ENCODE results near the gene CHCHD5.

CHCHD5 gene

DNA sequence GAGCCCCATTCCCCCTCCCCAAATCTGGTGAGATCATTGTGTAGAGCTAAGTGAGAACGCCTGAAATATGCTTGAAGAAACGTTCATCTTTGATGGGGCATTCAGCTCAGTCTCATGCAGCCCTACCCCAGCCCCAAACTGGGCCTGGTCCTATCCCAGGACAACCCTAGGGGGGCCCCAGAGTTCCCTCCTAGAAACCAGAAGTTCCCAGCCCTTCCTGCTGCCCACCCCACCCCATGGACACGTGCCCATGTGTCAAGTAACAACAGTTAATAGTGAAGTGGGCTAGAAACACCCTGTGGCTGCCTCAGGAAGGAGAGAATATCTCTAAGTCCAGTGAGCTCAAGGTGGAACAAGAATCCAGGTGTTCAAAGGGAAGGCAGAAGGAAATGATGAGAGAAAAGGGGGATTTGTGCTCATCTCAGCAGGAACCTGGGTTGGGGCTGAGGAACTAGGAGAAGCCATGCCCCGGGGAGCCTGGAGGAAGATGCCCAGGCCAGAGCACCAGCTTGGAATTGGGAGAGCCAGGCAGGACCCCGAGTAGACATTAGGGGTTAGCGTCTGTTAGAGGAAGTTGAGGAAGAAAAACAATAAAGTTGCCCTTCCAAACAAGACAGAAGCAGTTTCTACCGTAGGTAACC is 41.2 kb downstream of the CHCHD5 start:
- DNase-seq: no peak

DNA sequence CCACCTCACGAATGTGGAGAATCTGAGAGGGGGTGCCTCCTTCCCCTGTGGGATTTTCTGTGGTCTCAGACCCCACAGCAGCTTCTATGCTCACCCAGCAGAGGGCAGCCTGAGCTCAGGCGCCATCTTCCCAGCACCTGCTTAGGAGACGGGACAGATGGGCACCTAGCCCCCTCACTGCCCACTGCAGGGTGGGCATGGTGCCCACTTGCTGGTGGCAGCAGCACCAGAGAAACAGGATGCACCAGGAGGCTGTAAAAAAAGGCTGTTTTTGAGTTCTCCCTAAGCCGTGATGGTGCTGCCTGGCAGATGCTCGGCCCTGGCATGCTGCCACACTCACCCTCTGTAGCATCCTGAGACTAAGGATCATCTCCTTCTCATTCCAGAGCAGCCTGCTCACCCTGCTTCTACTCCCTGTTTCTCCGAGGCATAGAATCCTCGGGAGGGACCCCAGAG is 42.2 kb downstream of the CHCHD5 start:
- DNase-seq: peak; percentile 82

DNA sequence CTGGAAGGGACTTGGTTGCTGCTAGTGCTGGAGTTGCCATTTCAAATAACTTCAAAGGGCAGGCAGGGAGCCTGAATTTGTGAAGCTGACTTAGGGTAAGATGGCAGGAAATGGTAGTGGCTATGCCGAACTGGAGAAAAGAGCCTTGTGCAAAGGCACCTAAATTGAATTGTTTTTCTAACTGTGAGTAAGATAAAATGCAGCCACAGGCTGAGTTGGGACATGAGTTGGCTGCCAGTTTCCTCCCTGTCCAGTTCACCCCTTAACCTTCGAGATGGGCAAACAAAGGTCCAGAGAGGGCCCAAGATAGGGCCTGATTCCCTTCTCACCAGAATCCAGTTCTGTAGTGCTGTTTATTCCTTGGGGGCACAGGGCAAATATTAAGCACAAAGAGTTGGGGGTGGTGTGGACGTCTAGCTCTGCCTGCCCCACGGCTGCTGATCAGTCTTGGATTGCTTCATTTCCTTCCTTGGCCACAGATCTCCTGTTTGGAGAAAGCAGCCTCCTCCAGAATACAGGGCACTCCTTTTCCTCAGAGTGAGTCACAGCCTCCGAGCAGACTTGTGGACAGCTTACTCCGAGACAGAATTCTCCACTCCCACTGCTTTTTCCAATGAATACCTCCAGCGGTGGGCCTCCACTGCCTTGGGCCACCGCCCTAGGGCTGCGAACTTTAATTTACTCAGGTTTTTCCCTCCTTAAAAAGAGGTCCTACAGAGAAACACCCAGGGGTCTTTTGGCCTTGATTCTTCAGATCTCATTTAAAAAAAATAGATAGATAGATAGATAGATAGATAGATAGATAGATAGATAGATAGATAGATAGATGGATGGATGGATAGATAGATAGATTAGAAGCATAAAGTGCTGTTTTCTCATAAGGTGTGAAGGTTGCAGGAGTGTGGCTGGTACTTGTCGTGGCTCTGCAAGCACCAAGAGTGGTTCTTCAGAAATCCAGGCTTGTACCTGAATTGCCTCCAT is 42.9 kb downstream of the CHCHD5 start:
- peak; percentile 96 for DNase-seq

DNA sequence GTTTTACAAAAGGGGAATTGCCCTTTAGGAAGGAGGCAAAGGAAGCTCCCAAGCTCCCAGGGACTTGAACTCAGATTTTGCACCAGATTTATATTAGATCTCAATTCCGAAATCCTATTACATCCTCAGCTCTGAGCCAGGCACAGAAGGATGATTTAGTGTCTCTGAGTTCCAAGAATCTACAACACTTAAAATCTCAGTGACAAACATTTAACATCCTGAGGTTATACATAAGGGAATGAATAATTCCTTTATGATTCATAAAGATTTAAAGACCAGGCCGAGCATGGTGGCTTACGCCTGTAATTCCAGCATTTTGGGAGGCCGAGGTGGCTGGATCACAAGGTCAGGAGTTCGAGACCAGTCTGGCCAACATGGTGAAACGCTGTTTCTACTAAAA is 44.8 kb downstream of the CHCHD5 start:
- DNase-seq: no peak

DNA sequence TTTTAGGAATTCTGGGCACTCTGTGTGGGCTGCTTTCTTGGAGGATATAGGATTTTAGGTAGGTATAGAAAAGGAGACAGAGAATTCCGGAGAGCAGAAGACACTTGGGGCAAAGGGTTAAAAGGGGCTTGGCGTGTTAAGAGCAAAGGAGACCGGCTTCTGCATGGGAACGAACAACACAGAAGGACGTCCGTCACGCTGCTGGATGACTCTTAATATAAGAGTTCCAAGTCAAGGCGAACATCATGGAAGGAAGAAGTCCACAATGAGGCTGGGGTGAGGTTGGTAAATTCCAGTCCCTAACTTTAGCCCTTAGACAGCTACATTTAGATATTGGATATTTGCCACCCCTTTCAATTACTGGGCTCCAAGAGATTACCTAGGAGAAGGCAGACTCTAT is 45.4 kb downstream of the CHCHD5 start:
- no peak for DNase-seq

DNA sequence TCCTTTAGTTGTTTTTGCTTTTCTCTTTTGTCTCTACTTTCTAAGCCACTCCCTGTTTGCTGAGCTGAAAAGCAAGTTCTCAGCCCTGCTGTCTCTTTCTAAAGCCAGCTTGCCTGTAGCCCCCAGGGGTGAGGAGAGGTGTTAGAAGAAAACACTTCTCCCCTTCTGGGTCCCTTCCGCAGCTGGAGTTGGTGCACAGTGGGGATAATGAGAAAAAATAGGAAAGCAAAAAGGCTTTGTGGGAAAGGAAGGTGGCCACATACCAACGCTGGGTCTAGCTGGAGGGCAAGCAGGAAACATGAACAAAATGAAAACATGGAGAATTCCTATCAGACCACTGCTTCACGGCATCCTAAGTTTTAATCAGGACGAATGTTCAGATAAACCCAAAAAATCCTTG is 45.9 kb downstream of the CHCHD5 start:
- DNase-seq: no peak

DNA sequence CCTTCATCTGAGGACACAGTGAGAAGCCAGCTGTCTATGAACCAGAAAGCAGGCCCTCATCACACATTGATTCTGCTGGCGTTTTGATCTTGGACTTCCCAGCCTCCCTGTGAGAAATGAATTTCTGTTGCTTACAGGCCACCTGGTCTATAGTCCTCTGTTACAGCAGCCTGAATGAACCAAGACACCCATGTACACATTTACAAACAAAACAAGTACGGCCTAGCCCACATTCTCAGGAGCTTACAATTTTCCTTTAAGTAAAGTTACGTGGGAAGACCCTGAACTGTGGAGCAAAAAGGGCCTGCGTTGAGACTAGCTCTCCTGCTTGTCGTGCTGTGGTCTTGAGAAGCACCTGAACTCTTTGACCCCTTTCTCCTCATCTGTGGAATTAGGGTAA is 49.3 kb downstream of the CHCHD5 start:
- no peak for DNase-seq

DNA sequence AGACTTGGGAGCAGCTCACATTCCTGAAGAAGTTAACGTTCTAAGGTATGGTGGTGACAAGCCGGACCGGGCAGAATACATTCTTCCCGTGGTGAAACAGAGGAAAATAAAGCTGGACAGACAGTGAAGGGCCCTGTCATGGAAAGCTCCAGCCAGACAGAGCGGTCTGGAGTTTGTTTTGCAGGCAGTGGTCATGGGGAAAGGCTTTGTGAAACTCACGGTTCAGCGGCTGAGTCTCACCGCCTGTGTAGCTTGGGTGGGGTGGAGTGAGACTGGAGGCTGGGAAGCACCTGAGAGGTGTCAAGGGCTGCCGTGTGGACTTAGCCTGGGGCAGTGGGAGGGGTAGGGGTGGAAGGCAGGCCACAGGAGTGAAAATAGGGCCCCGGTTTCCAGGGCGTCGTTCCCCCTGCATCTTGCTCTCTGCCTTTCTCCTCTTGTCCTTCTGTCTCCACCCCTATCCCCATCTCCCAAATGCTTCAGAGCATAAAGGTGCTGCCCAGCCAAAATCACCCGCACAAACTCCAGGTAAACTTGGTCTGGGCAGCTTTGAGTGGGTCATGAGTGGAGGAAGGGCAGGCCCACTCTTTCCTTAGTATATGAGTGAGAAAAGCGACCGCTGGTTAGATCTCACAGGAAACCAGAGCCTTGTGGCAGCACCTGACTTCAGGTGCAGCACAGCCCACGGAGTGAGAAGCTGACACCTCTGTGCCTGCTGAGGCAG is 49.9 kb downstream of the CHCHD5 start:
- no peak for DNase-seq

DNA sequence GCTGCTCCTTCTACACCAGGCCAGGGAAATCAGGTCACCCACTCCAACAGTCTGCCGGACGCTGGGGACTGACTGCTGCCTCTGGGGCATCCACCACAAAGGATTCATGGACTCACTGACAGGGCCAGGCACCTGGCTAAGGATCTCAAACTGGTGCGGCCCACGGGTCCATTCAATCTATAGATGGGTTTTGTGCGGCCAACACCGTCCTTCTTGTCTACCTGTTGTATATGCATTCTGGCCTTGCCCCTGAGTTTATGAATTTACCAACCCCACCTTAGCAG is 50.4 kb downstream of the CHCHD5 start:
- no peak for DNase-seq

DNA sequence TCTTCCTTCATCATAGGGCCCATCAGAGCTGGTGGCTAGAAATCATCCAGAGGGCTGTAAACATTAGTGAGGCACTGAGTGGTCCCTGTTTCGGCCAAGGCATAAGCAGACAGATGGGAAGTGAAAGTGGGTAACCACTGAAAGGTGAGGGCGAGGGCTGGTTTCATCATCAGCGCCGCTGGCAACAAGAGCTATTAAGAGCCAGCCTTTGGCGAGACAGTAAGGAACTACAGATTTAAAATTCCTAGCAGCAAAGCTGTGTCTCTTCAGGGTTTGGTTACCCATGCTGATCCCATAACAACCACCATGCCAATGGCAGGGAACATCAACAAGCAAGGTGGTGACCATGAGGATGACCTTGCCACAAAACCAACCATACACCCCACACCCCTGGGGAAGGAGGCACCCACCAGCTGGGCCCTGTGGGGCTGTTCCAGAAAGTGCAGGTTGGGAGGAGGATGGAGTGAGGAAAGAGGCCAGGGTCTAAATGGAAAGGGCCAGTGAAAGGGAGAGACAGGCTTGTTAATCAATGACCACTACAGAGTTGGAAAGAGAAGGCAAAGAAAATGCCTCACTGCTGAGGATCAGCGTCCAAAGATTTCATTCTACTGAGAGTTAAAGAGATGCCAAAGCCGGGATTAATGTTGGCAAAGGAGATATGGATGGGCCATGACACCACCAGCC is 52.3 kb downstream of the CHCHD5 start:
- no peak for DNase-seq

DNA sequence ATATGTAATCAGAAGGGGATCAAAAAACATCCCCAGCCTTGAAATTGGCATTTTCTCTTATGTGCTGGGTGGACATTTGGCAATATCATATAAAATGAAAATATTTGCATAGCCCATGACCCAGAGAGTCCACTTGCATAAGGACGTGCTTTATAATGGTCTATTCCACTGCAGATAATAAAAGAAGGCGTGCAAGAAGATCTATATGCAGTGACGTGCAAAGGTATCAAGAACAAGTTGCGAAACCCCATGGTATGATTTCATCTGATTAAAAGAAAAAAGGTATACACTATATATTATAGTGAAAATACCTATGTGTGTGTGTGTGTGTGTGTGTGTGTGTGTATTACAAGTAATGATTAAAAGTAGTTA is 52.9 kb downstream of the CHCHD5 start:
- no peak for DNase-seq
